ENCODE measurements around the gene ADGRG2.

- TF ChIP-seq, protein P1, sequence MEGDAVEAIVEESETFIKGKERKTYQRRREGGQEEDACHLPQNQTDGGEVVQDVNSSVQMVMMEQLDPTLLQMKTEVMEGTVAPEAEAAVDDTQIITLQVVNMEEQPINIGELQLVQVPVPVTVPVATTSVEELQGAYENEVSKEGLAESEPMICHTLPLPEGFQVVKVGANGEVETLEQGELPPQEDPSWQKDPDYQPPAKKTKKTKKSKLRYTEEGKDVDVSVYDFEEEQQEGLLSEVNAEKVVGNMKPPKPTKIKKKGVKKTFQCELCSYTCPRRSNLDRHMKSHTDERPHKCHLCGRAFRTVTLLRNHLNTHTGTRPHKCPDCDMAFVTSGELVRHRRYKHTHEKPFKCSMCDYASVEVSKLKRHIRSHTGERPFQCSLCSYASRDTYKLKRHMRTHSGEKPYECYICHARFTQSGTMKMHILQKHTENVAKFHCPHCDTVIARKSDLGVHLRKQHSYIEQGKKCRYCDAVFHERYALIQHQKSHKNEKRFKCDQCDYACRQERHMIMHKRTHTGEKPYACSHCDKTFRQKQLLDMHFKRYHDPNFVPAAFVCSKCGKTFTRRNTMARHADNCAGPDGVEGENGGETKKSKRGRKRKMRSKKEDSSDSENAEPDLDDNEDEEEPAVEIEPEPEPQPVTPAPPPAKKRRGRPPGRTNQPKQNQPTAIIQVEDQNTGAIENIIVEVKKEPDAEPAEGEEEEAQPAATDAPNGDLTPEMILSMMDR (conservative IDR thresholded peaks at IDR 0.05; ENCODE audit: low read depth, low read length): no peak
- TF ChIP-seq EZH2phosphoT487 (IDR thresholded peaks at IDR 0.05; ENCODE audit: borderline replicate concordance, low read length) (no peak), EZH2 (IDR thresholded peaks at IDR 0.05; ENCODE audit: low read length, unreplicated experiment) (no peak)
Measured at GRCh38 chrX:19030805-19031204, 91.5 kb downstream of the ADGRG2 start.
